GM12872 (cell line): Measurements from ENCODE around the gene TBCCD1.
A peak's percentile ranks its signal among the peaks of the same experiment; 100 is the strongest.

ENCODE experiments used
- TF ChIP-seq, protein P1 (sequence below): IDR thresholded peaks from 3 replicates; pipeline ENCODE4 v1.5.1; 2011; ENCODE audit warnings: low read depth, mild to moderate bottlenecking, low read length, moderate library complexity; ENCODE audit not compliant: insufficient read depth

The TBCCD1 gene

DNA sequence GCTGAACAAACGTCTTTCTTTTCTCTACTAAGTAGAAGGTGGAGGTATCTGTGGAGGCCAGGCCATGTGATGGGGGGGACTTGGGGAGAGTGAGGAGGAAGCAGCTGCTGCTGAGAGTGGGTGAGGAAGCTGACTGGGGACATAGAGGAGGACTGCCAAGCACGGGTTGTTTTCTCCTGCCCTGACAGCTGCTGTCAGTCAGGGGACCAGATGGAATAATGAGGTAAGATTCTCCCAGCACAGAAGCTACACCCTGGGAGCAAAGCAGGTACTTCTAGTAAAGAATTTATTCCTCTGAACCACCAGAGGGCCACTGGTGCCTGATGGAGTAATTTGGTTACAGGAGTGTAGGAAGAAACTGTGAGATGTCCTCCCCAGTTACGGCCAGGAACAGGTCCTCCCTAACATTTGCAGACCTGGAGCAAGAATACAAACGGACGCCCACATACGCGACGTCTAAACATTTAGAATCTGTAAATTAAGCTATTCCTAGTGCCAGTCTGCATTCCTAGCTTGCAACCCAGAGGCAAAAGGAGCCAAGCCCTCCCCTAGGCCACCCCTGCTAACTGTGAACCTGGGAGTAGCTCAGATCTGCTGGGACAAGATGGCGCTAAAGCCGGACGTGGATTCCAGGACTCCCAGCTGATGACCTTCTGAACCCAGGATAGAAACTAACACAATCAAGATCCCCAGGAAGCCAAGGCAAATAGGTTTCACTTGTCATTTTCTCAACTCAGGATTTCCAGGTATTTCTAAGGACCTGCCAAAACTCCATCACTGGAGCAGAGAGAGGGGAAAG is 37.7 kb downstream of the TBCCD1 start:
- TF ChIP-seq, protein P1, sequence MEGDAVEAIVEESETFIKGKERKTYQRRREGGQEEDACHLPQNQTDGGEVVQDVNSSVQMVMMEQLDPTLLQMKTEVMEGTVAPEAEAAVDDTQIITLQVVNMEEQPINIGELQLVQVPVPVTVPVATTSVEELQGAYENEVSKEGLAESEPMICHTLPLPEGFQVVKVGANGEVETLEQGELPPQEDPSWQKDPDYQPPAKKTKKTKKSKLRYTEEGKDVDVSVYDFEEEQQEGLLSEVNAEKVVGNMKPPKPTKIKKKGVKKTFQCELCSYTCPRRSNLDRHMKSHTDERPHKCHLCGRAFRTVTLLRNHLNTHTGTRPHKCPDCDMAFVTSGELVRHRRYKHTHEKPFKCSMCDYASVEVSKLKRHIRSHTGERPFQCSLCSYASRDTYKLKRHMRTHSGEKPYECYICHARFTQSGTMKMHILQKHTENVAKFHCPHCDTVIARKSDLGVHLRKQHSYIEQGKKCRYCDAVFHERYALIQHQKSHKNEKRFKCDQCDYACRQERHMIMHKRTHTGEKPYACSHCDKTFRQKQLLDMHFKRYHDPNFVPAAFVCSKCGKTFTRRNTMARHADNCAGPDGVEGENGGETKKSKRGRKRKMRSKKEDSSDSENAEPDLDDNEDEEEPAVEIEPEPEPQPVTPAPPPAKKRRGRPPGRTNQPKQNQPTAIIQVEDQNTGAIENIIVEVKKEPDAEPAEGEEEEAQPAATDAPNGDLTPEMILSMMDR: peak; percentile 50; the same call in 2 of the 3 replicates

DNA sequence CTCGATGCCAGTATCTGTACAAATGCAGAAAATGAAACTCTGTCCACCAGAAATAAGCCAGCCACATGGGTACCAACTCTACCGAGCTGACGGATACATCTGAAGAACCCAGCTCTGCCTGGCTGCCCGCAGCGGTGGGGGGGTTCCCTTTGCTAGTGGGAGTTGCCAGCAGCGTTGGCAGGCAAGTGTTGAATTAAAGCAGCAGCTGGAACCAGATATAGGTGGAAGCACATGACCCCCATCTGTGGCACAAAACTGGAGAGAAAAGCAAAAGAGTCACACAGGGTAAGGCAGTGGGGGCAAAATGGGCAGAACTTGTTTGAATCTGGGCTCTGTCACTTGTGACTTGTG is 40.9 kb downstream of the TBCCD1 start:
- TF ChIP-seq, protein P1: no peak

- TF ChIP-seq, protein P1: no peak
Observed at GRCh38 chr3:186525369-186526255, 41.5 kb downstream of the TBCCD1 start.

DNA sequence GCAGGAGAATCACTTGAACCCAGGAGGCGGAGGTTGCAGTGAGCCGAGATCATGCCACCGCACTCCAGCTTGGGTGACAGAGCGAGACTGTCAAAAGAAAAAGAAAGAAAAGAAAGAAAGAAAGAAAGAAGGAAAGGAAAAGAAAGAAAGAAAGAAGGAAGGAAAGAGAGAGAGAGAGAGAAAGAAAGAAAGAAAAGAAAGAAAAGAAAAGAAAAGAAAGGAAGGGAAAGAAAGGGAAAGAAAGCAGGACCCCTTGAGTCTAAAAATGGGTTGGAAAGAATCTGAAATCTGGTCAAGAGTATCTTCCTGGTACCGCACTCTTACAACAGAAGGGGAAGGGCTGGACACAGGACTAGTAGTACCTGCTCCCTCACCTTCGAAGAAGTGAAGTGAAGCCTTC is 42.5 kb downstream of the TBCCD1 start:
- TF ChIP-seq, protein P1: no peak

DNA sequence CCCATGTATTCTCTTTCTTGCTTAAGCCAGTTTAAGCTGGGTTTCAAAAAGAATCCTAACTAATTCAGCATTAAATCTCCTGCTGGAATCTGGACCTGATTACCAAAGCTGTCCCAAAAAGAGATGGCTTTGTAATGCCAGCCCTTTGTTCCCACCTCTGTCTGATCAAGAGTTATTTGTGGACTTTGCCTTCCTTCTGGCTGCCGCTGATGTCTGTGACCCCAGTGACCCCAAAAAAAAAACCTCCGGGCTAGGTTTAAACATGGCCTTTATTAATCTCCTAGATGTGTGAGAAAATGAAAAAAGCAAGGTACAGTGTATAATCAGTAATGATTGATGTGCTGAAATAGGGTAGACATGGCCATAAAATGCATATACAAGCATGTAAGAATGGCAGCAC is 43.7 kb downstream of the TBCCD1 start:
- TF ChIP-seq, protein P1: no peak

DNA sequence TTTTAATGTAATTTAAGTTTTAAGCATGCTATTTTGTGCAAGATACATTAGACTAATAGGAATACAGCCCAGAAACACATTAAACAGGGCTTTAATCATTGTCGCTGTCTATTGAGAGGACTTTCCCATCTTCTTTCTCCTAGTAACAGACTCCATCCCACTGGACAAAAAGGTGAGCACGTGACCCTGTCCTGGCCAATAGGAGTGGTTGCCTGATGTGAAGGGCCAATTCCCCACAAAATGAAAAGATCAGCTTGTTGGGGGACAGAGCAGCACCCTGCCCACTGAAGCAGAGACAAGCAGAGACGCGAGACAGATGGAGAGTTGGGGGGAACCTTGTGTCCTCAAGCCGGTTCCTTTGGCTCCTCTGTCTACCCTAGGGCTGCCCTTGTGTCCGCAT is 44.1 kb downstream of the TBCCD1 start:
- TF ChIP-seq, protein P1: no peak
